ENCODE data around the gene ARHGEF10L. TPM values are rescaled to one million over a fixed set of nuclear protein-coding genes. Genes with fewer than 3 reads are reported as not detected.
A peak's percentile ranks its signal among the peaks of the same experiment; 100 is the strongest.

Gene ARHGEF10L
- total and polyA plus RNA-seq, 3 experiments from 2014 or later = 0.24 to 0.26 TPM; not detected in 1

DNA sequence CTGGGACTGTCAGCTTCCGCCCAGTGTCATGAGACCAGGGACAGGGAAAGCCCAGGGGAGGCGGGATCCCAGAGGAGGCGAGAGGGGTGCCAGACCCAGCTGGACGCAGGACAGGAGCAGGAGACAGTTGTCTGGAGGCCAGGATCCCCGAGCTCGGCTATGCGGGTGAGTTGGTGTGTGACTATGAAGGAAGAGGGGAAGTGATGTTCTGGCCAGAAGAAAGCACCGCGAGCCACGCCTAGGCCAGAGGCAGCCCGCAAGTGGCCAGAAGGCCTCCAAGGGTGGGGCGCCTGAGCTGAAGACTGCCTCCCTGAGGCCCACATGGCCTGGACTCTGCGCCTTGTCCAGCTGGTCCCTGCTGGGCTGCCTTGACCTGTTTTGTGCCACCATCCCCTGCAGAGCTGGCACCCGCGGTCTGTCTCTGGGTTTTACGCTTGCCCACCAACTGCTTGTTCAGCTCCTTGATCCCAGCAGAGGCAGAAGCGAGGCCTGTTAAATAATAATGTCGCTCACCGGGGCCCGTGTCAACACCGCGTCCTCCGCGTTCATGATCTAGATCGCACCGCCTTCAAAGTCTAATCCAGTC lies 130.5 kb downstream of the ARHGEF10L start:
- H3K9me3 Mint-ChIP-seq = no peaks in the 10 kb centered on the region
- H3K4me3 ChIP-seq (ENCODE audit: low read length) = no peak overlapping the region
- H3K36me3 Mint-ChIP-seq = no peaks in the 10 kb centered on the region
- no peak overlapping the region for H3K4me3 Mint-ChIP-seq
- peaks cover 0 to 6% of the 10 kb centered on the region in 2 donors for H3K27me3 Mint-ChIP-seq
- no peaks in the 10 kb centered on the region for H3K9me3 ChIP-seq (ENCODE audit: low read length)
- no peaks in the 10 kb centered on the region for H3K27me3 ChIP-seq (ENCODE audit: insufficient read depth, low read length, poor library complexity, severe bottlenecking)
- H3K36me3 ChIP-seq (ENCODE audit: insufficient read depth, low read length) = no peaks in the 10 kb centered on the region
- H3K4me1 ChIP-seq (ENCODE audit: insufficient read depth, low read length) = no peaks in the 10 kb centered on the region
- H3K27ac Mint-ChIP-seq = no peak overlapping the region
- CTCF ChIA-PET = no interaction called here
- no peak for DNase-seq
- H3K4me1 Mint-ChIP-seq = no peaks in the 10 kb centered on the region
- POLR2A ChIA-PET = no interaction called here
- H3K27ac ChIP-seq (ENCODE audit: low read depth, low read length) = no peak overlapping the region

DNA sequence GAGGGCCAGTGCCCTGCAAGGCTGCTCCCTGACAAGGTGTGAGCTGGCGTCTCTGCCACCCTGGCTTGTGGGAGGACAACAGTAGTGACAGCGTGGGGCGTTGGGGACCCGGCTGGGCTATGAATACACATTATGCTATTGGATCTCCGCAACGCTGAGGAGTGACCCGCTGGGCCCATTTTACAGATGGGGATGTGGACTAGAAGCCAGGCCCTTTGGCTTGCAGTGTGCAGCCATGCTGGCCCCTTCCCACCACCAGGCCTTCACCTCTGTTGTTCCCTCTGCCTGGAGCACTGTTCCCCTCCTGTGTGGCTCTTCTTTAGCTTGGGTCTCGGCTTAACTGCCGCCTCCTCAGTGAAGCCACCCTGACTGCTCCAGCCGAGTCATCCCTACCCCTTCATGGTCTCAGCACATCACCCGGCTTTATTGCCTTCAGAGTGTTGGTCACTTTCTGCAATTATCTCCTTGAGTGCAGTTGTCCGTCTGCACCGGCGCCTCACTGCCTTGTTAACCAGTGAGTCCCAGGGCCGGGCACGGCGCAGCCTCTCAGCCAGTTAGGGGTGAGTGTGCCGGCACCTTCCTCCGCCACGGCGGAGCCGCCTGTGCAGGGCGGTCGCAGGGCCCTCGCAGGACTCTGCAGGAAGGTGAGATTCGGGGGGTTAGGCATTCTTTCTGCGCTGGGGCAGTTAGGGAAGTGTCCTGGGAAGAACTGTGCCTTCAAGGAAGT lies 131.3 kb downstream of the ARHGEF10L start:
- Histone ChIP-seq H3K9me3 (ENCODE audit: low read length) (no peaks in the 10 kb centered on the region), H3K4me1 (ENCODE audit: insufficient read depth, low read length) (no peaks in the 10 kb centered on the region), H3K27ac (ENCODE audit: low read depth, low read length) (no peak overlapping the region), H3K27me3 (ENCODE audit: insufficient read depth, low read length, poor library complexity, severe bottlenecking) (no peaks in the 10 kb centered on the region), H3K4me3 (ENCODE audit: low read length) (no peak overlapping the region), H3K36me3 (ENCODE audit: insufficient read depth, low read length) (no peaks in the 10 kb centered on the region)
- H3K27ac Mint-ChIP-seq = no peak overlapping the region
- POLR2A ChIA-PET = no interaction called here
- H3K4me1 Mint-ChIP-seq = no peaks in the 10 kb centered on the region
- no peak overlapping the region for H3K4me3 Mint-ChIP-seq
- H3K36me3 Mint-ChIP-seq = no peaks in the 10 kb centered on the region
- no peak for DNase-seq
- H3K9me3 Mint-ChIP-seq = no peaks in the 10 kb centered on the region
- CTCF ChIA-PET = no interaction called here
- peaks cover 0 to 6% of the 10 kb centered on the region in 2 donors for H3K27me3 Mint-ChIP-seq

DNA sequence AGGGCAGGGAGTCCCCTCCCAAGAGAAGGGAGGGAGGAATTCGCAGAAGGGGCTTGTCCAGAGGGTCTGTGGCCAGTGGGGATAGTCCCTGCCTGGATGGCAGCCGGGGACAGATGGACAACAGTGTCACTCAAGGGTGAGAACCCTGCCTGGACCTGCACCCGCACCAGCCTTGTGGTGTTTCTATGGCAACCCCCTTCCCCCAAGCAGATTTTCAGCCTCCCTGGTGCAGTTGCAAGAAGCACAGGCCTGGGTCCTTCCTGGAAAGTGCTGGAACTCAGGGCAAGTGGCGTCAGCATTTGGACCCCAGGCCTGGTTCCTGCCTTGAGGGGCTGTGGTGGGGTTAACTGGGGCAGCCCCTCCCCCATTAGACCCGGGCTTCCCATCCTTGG lies 131.8 kb downstream of the ARHGEF10L start:
- Histone ChIP-seq H3K36me3 (ENCODE audit: insufficient read depth, low read length) (no peaks in the 10 kb centered on the region), H3K27ac (ENCODE audit: low read depth, low read length) (no peak overlapping the region), H3K4me1 (ENCODE audit: insufficient read depth, low read length) (no peaks in the 10 kb centered on the region), H3K27me3 (ENCODE audit: insufficient read depth, low read length, poor library complexity, severe bottlenecking) (no peaks in the 10 kb centered on the region), H3K4me3 (ENCODE audit: low read length) (no peak overlapping the region), H3K9me3 (ENCODE audit: low read length) (no peaks in the 10 kb centered on the region)
- H3K4me3 Mint-ChIP-seq = no peak overlapping the region
- no peaks in the 10 kb centered on the region for H3K36me3 Mint-ChIP-seq
- H3K27ac Mint-ChIP-seq = no peak overlapping the region
- CTCF ChIA-PET = no interaction called here
- no peak for DNase-seq
- POLR2A ChIA-PET = no interaction called here
- no peaks in the 10 kb centered on the region for H3K9me3 Mint-ChIP-seq
- H3K27me3 Mint-ChIP-seq = peaks cover 0 to 6% of the 10 kb centered on the region in 2 donors
- no peaks in the 10 kb centered on the region for H3K4me1 Mint-ChIP-seq

DNA sequence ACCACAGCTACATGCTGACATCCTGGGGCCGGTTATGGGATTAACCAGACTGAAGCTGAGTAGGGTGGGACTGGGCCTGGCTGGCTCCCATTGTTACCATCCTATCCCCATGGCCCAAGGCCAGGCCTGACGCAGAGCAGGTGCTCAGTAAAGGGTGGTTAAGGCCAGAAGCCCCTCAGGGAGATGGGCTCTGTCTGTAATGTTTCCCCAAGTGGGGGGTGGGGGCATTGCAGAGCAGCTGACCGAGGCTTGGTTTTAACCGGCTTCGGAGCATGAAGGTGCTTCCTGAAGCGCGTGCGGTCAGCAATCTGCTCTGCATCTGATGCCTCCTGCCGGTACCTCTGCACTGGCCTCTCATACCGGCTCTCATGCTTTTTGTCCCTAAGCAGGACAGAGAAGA lies 132.2 kb downstream of the ARHGEF10L start:
- no peaks in the 10 kb centered on the region for H3K36me3 Mint-ChIP-seq

DNA sequence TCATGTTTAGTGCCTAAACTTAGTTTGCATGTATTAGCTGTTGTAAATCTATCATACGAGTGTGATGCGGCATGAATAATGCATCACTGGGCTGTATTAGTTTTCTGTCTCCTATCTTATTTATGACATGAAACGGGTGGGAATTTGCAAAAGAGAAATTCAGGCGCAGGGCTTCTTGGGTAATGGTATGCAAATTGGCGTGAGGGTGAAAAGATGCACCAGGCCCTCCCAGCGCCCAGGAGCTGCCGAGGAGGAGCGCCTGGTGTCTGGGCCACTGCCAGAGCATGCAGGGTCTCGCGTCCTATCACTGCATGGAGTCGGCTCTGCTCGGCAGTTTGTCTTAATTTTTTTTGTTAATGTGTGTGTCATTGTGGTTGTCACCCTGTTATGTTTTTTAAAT lies 132.7 kb downstream of the ARHGEF10L start:
- no peaks in the 10 kb centered on the region for H3K36me3 Mint-ChIP-seq
- H3K27me3 Mint-ChIP-seq = peaks cover 0 to 6% of the 10 kb centered on the region in 2 donors
- Histone ChIP-seq H3K27me3 (ENCODE audit: insufficient read depth, low read length, poor library complexity, severe bottlenecking) (no peaks in the 10 kb centered on the region), H3K4me3 (ENCODE audit: low read length) (no peak overlapping the region), H3K27ac (ENCODE audit: low read depth, low read length) (no peak overlapping the region), H3K4me1 (ENCODE audit: insufficient read depth, low read length) (no peaks in the 10 kb centered on the region), H3K9me3 (ENCODE audit: low read length) (no peaks in the 10 kb centered on the region), H3K36me3 (ENCODE audit: insufficient read depth, low read length) (no peaks in the 10 kb centered on the region)
- POLR2A ChIA-PET = no interaction called here
- DNase-seq = no peak
- CTCF ChIA-PET = no interaction called here
- no peaks in the 10 kb centered on the region for H3K4me1 Mint-ChIP-seq
- no peaks in the 10 kb centered on the region for H3K9me3 Mint-ChIP-seq
- no peak overlapping the region for H3K4me3 Mint-ChIP-seq
- peak overlapping the region in 1 of 8 donors; percentile 84 for H3K27ac Mint-ChIP-seq

More for the DNA sequence above, 132.2 kb downstream of the ARHGEF10L start:
- Mint-ChIP-seq H3K27ac (no peak overlapping the region), H3K27me3 (peaks cover 0 to 6% of the 10 kb centered on the region in 2 donors), H3K4me1 (no peaks in the 10 kb centered on the region), H3K9me3 (no peaks in the 10 kb centered on the region), H3K4me3 (no peak overlapping the region)
- no peaks in the 10 kb centered on the region for H3K27me3 ChIP-seq (ENCODE audit: insufficient read depth, low read length, poor library complexity, severe bottlenecking)
- ChIA-PET POLR2A (no interaction called here), CTCF (no interaction called here)
- no peak overlapping the region for H3K27ac ChIP-seq (ENCODE audit: low read depth, low read length)
- no peaks in the 10 kb centered on the region for H3K4me1 ChIP-seq (ENCODE audit: insufficient read depth, low read length)
- H3K9me3 ChIP-seq (ENCODE audit: low read length) = no peaks in the 10 kb centered on the region
- H3K4me3 ChIP-seq (ENCODE audit: low read length) = no peak overlapping the region
- DNase-seq = no peak
- no peaks in the 10 kb centered on the region for H3K36me3 ChIP-seq (ENCODE audit: insufficient read depth, low read length)

DNA sequence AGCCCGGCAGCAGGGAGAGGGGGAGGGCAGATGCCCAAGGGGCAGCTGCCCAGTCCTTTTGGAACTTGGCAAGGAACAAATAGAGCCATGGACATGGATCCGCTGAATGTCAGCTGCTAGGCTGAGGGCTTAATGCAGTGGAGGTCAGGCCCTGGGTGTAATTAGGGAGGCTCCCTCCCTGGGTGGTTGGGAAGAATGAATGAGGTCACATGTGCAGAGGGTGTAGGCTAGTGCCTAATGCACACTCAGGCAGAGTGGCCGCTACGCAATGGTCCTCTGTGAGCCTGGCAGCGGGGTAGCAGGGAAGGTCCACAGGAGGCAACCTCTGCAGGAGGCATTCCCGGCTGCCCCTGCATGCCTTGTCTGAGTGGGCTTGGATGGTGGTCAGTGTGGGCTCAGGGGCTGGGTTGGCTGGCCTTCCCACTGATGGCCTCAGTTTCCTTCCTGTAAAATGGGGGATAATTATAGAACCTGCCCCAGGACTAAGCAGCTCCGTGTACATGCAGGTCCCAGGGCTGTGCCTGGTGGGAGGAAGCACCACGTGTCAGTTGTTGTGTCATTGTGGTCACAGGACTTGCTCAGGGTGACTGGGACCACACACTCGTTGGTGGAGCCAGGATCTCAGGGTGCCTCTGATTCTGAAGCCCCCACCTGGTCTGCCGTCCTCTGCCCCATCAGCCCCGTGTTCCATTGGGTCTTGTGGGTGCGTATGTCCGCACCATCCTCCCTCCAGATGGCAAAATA lies 134.0 kb downstream of the ARHGEF10L start:
- Mint-ChIP-seq H3K27me3 (peaks cover 0 to 5% of the 10 kb centered on the region in 2 donors), H3K4me1 (no peaks in the 10 kb centered on the region), H3K4me3 (no peak overlapping the region), H3K27ac (no peak overlapping the region), H3K9me3 (no peaks in the 10 kb centered on the region), H3K36me3 (no peaks in the 10 kb centered on the region)
- H3K4me3 ChIP-seq (ENCODE audit: low read length) = no peak overlapping the region
- H3K36me3 ChIP-seq (ENCODE audit: insufficient read depth, low read length) = no peaks in the 10 kb centered on the region
- no peaks in the 10 kb centered on the region for H3K4me1 ChIP-seq (ENCODE audit: insufficient read depth, low read length)
- CTCF ChIA-PET = no interaction called here
- POLR2A ChIA-PET = no interaction called here
- H3K27me3 ChIP-seq (ENCODE audit: insufficient read depth, low read length, poor library complexity, severe bottlenecking) = no peaks in the 10 kb centered on the region
- no peak for DNase-seq
- H3K27ac ChIP-seq (ENCODE audit: low read depth, low read length) = no peak overlapping the region
- H3K9me3 ChIP-seq (ENCODE audit: low read length) = no peaks in the 10 kb centered on the region

DNA sequence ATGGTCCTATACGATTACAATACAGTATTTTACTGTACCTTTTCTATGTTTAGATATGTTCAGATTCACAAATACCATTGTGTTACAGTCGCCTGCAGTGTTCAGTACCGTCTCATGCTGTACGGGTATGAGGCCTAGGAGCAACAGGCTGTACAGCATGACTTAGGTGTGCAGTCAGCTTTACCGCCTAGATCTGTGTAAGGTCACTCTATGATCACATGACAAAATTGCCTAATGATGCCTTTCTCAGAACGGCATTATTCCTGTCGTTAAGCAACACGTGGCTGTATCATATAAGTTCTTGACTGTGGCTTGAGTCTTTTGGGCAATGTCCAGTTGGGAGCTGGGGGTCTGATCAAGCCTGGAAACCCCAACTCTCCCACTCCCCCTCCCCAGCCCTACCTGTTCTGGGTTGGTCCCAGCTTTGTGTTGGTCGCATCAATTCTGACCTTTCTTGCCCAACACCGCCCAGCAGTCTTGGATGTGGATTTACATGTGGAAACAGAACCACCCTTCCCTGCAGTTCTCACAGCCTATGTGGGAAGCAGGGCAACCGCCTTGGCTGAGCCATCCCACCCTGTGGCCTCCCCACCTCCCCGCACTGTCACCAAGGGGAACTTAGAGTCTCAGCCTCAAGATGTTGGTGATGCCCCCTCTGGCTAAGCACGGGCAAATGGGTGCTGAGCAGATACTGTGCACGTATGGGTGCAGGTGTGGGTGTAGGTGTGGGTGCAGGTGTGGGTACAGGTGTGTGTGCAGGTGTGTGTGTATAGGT lies 135.4 kb downstream of the ARHGEF10L start:
- Mint-ChIP-seq H3K27ac (no peak overlapping the region), H3K4me1 (no peaks in the 10 kb centered on the region), H3K4me3 (no peak overlapping the region), H3K27me3 (peaks cover 0 to 5% of the 10 kb centered on the region in 2 donors), H3K9me3 (no peaks in the 10 kb centered on the region), H3K36me3 (no peaks in the 10 kb centered on the region)
- H3K9me3 ChIP-seq (ENCODE audit: low read length) = no peaks in the 10 kb centered on the region
- no peak overlapping the region for H3K27ac ChIP-seq (ENCODE audit: low read depth, low read length)
- no peak overlapping the region for H3K4me3 ChIP-seq (ENCODE audit: low read length)
- DNase-seq = no peak
- no peaks in the 10 kb centered on the region for H3K36me3 ChIP-seq (ENCODE audit: insufficient read depth, low read length)
- no peaks in the 10 kb centered on the region for H3K27me3 ChIP-seq (ENCODE audit: insufficient read depth, low read length, poor library complexity, severe bottlenecking)
- no peaks in the 10 kb centered on the region for H3K4me1 ChIP-seq (ENCODE audit: insufficient read depth, low read length)
- POLR2A ChIA-PET = no interaction called here
- CTCF ChIA-PET = no interaction called here

DNA sequence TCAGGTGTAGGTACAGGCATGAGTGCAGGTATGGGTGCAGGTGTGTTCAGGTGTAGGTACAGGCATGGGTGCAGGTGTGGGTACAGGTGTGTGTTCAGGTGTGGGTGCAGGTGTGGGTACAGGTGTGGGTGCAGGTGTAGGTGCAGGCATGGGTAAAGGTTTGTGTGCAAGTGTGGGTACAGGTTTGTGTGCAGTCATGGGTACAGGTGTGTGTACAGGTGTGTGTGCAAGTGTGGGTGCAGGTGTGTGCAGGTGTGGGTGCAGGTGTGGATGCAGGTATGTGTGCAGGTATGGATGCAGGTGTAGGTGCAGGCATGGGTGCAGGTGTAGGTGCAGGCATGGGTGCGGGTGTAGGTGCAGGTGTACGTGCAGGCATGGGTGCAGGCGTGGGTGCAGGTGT lies 136.2 kb downstream of the ARHGEF10L start:
- H3K27me3 Mint-ChIP-seq = peaks cover 0 to 5% of the 10 kb centered on the region in 2 donors
- no peaks in the 10 kb centered on the region for H3K9me3 Mint-ChIP-seq

More for the DNA sequence above, 136.2 kb downstream of the ARHGEF10L start:
- Histone ChIP-seq H3K27me3 (ENCODE audit: insufficient read depth, low read length, poor library complexity, severe bottlenecking) (no peaks in the 10 kb centered on the region), H3K27ac (ENCODE audit: low read depth, low read length) (no peak overlapping the region), H3K4me3 (ENCODE audit: low read length) (no peak overlapping the region), H3K36me3 (ENCODE audit: insufficient read depth, low read length) (no peaks in the 10 kb centered on the region), H3K4me1 (ENCODE audit: insufficient read depth, low read length) (no peaks in the 10 kb centered on the region), H3K9me3 (ENCODE audit: low read length) (no peaks in the 10 kb centered on the region)
- POLR2A ChIA-PET = no interaction called here
- Mint-ChIP-seq H3K4me3 (no peak overlapping the region), H3K36me3 (no peaks in the 10 kb centered on the region), H3K4me1 (no peaks in the 10 kb centered on the region), H3K27ac (no peak overlapping the region)
- DNase-seq = no peak
- CTCF ChIA-PET = no interaction called here
